GM15510 (cell line): ENCODE results near the gene GULP1.

Experiments
- POLR2A ChIP-seq: IDR thresholded peaks from 3 replicates; pipeline ENCODE4 v1.6.1; 2011; ENCODE audit warnings: borderline replicate concordance; ENCODE audit not compliant: insufficient read length; ENCODE audit errors: extremely low read depth

The GULP1 gene

DNA sequence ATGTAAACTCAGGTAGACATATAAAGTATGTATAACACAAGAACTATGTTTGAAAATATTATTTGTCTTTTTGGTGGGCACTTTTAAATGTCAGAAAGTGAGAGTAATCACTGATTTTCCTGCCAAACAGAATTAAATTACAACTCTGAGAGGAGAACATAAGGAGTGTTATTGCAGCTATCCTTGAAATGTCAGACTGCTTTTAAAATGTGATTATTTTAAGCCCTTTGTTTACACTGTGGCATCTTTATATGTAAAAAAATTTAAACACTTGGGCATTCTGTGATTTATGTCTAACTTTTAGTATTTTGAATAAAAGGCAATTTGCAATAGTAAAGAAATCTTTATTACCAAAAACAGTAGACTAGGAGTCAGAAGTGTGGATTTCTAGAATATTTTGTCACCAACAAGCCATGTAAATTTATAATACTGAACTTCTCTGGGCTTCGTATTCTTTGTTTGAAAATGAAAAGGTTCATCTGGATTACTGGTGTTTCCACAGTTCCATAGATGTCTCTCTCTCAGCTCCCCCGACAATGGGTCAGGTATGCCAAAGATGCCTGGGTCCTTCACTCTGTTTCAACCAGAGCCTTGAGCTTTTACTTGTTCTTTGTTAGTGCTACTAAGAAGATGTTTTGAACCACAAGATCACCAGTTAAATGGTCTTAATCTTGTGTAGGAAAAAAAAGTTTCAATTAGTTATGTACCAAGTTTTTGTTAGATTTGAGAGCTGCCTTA, 38.8 kb downstream of the GULP1 start:
- no peak for TF ChIP-seq POLR2A

DNA sequence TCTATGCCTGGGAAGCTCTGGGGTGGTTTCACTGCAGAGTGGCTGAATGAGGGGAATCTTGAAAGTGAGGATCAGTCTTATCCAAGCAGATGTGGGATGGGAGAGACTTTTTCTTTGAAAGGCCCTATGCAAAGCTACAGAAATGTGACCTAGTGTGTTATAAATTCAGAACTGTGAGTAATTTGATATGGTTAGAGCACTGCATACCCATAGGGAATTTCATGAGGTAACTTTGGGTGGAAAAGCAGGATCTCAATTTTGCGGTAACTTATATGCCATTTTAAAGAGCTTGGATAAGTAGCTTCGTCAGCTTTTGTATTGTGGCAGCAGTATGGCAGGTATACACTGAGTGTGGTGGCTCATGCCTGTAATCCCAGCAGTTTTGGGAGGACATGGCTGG, 40.9 kb downstream of the GULP1 start:
- TF ChIP-seq POLR2A = no peak

DNA sequence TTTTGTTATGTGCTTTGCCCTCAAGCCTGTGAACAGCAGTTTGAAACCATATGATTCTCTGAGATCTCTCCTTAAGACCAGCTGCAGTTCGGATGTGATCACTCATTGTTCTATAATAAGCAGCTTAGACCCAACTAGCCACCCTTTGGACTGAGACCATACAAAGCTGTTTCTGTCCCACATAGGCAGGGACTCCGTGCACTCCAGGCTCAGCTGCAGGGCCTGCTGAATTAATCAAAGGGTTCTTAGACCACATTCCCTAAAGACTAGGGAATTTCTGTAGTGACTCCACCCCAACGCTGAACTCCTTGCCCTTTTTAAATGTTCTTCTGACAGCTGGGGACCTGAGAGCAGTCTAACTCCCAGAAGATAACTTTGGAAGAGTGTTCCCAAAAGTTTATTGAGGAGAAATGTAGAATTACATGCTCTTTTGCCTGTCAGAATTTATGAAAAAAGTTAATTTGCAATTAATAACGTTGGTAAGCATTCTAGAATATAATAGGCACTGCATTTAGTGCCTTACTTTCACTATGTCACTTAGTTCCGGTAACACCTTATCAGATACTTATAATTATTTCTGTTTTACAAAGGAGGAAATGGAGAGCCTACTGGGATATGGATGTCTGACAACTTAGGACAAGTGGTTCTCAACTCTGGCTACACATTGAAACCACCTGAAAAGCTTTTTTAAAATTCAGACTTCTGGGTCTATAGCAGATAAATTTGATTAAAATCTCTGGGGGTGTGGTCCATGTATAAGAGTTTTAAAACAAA, 42.3 kb downstream of the GULP1 start:
- no peak for TF ChIP-seq POLR2A

DNA sequence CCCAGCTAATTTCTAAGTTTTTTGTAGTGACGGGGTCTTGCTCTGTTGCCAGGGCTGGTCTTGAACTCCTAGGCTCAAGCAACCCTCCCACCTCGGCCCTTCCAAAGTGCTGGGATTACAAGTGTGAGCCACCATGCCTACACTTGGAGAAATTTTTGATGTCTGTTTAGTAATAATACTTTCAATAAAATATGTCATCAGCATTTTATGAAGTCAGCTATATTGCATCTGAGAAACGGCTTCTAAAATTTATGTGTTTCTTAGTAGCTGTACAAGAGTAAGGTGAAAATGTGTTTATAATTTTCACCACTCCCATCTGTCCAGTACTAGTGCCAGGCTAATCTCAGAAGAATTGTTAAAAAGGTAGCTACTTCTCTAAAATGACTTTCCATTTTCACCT, 46.8 kb downstream of the GULP1 start:
- TF ChIP-seq POLR2A = no peak

DNA sequence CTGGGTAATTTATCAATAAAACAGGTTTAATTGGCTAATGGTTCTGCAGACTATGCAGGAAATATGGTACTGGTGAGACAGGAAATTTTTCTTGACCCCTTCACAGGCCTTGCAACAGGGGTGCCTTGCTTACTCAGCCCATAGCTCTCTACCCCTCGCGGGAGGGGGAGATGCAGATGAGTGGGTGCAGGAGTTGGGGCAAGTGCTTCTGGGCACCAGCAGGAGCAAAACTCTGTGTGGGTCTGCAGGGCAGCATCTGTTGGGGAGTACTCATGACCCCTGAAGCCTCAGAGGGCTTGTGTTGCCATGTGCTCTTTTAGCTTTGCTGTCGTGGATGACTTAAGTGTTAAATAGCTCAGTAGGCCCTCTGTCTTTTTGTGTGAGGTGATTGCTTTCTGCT, 48.6 kb downstream of the GULP1 start:
- no peak for TF ChIP-seq POLR2A

DNA sequence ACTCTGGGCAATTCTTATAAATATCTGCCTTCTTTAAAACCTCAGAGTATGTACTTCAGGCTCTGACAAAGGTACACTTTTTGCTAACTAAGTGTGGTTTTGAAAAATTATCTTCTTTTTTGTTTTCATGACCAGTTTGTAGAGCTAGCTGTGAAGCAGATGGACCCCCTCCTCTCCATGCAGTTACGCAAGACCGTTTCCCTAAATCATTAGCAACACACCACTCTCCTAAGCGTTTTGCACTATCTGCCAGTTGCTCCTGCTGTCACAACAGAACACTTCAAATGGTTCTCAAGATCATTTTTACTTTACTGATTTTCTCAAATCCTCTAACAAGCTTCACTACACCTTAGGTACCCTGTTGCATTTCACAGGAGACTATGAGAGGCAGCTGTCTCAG, 53.3 kb downstream of the GULP1 start:
- TF ChIP-seq POLR2A = no peak

DNA sequence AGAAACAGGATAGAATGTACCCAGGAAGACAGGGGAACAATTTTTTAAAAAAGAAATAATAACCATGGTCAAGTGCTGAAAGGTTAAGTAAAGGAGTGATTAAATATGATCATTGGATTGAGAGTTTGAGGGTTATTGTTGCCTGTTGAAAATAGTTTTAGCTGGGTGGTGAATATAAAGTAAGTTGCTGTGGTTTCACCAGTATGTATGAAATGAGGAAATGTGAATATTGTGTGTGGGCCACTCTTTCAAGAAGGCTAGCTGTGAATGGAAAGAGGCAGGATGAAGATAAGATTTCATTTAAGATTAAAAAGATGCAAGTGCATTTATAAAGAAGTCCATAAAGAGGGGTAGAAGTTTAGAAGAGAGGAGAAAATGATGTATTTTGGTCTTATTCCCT, 53.8 kb downstream of the GULP1 start:
- TF ChIP-seq POLR2A = no peak

DNA sequence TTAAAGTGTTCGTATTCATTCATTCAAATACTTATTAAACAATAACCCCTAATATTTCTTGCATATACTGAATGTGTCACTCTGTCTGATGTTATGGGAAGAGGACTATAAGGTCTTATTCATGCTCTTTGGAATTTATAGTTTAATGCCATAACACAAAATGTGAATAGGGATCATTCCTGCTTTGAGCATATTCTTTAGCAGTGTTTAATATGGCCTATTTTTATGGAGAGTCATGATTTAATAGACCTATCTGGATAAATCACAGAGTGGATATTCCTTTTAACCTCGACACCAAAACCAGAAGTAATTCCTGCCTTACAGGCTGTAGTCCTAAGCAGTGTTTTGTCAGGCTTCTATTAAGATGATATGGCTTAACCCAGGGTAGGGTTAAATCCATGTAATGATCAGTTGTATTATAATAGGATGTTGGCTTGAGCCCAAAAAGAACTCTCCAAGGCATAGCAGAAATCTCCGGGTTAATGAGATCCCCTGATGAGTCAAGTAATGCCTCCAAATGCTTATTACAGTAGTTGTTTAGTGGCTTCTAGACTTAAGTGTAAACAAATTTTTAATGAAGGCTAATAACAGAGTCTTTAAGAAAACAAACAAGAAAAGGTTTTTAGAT, 54.3 kb downstream of the GULP1 start:
- no peak for TF ChIP-seq POLR2A

DNA sequence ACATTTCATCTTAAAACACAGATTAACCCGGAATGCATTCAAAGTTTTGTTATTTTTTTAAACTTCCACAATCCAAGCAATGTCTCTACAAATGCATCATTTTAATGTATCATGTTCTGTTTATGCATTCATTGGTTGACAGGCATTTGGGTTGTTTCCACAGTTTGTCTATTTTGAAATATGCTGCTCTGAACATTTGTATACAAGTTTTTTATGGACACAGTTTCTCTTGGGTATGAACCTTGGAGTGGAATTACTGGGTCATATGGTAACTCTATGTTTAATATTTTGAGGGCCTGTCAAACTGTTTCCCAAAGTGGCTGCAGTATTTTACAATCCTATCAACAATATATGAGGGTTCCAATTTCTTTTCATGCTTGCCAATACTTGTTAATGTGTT, 57.3 kb downstream of the GULP1 start:
- TF ChIP-seq POLR2A = no peak

DNA sequence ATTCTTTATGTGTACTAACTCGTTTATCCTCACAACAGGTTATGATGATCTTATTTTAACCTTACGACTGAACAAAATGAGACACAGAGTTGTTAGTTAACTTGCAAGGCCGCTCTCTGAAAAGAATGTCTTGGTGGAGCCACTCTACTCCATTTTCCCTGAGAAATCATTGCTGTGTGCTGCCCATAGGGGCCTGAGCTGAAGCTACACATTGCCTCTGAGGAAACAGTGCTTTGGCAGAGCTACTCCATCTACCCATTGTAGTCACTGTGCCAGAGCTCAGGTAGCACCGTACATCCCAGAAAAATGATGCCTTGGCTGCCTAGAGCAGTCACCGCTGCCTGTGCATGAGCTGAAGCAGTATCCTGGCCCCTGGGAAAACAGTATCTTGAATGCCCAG, 61.6 kb downstream of the GULP1 start:
- no peak for TF ChIP-seq POLR2A

DNA sequence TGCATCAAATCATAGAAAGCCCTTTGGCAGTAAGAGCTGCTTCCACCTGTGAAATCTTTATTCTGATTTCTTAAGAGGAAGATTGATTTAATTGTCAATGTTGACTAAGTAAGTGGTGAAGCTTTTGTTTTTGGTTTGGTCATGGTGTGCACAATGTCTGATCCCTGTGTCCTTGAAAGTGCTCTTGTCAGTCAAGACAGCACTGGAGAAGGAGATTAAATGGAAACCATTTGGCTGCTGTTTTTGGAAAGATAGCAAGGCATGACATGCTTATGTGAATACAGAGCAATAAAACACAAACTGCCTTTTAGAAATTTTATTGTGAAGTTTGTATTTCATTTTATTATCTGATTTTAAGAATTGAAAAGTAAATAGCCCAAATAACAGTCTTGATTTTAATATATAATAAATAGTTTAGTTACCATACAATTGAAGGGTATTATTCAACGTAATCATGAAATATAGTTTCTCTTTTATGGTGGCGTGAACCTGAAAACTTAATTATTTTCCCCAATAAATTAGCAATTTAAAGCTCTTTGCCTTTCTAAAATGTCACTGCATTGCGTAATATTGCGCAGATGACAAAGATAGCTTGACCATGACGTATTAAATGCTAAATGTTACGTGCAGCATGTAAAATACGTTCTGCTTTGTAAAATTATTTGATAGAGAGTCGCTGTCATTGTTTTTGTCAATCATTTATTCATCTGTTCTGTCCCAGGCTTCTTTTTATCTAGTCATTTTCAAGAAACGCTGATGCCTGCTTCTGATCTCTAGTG, 69.0 kb downstream of the GULP1 start:
- TF ChIP-seq POLR2A = no peak

DNA sequence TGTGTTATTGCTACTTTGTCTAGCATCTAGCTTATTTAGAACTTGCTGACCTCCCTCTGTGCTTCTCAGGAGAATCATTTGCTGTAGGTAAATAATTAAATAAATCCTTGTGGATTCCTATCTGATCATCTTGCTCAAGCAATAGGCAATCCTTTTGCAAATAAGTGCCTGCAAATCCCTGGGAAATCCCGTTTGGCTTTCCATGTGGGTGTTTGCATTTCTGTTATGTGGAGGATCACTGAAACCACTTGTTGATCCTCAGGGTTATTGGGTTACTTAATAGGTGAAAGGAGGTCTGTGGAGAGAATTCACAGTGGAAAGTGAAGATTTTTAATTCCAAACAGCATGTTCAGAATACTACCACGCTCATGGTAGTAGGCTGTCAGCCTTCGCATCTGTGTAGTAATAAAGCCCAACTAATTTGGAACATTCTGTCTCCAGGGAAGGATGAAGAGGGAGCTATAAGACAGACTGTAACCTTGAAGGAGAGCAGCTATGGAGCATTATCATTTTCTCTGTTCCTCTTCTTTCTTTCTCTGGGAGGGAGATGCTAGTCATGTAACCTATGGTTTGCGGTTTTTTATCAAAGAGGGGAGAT, 72.5 kb downstream of the GULP1 start:
- TF ChIP-seq POLR2A = no peak

DNA sequence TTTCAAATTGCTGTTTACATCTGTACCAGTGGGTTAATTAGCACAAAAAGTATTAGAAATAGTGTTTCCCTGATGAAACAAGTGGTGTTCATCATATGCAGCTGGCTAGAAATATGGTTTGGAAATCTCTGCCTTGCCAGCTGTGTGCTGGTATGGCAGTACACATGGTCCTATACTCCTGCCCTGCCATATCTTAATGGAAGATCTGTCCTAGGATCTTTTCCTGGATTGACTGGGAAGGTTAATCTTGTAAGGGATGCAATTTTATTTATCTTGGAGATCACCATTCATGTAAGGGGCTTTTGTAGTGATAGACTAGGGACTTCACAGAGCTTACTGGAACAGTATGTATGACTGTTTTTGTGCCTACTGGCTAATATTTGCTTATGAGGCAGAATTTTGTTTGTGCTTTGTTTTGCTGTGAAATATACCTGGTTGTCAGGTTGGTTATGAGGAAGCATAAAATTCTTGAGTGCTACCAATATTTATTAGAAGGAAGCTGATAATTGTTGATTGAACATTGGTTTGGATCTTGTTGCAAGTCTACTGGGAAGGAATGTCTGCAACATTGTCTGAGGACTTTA, 73.5 kb downstream of the GULP1 start:
- no peak for TF ChIP-seq POLR2A

DNA sequence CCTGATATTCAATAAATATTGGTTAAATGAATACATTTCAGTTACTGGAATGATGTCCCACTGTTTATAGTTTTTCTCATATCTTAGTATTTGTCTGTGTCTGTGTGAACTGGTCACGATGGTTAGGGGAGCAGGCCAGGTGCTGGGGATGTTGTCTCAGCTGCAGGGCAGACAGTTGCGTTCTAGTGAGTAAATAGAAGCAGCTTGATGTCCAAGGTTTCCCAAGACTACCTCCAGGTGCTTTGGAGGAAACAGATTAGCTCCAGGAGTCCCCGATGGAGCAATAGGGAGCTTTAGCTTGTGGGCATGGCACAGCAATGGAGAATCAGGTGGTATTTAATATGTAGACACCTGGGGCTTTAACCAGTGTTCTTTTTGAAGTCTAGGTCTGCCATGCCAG, 75.5 kb downstream of the GULP1 start:
- TF ChIP-seq POLR2A = no peak
